K562 (cell line): ENCODE results near the gene GNAZ. TPM values are rescaled to one million over a fixed set of nuclear protein-coding genes. Genes with fewer than 3 reads are reported as not detected.

Experiments
- ATAC-seq: fragments of 200-7000 bp; cut with Tn5 transposase; 3 replicates; pipeline ENCODE4 v1.9.1; 2020; ENCODE audit warnings: moderate library complexity
- BruUV-seq: library from RNA; stranded (reverse); fragments of 400-500 nt; replicated peaks from 2 replicates; lab custom pipeline; 2021; lab: Mats Ljungman, UMichigan
- CTCF ChIA-PET: fragments of 300-600 bp; formaldehyde crosslinking; extraction: SDS; loops from one replicate; lab custom pipeline; 2021; ENCODE audit warnings: low intra/inter-chr PET ratio; lab: Yijun Ruan, JAX
- POLR2A ChIA-PET: fragments of 300-600, 350-650 bp; sonication (Branson Sonifier 250); formaldehyde crosslinking; extraction: SDS; loops from one replicate; lab custom pipeline; 2021; ENCODE audit warnings: antibody characterized with exemption, inconsistent platforms; lab: Yijun Ruan, JAX
- DNase-seq, 4 experiments: peaks; one replicate each; pipeline versions ENCODE4 v3.0.0 to v3.0.0-alpha.2; 2011 to 2018; ENCODE audit warnings: low spot score in 3 of 4, mixed read lengths in 3 of 4; ENCODE audit errors: extremely low read depth in 1 of 4
- FAIRE-seq: peaks from 2 replicates; lab custom pipeline; 2011; peaks lifted over from hg19 to GRCh38; lab: Jason Lieb, UNC
- H2AFZ ChIP-seq: 2 replicates; pipeline ENCODE4 v1.6.0; 2011; ENCODE audit warnings: low read depth, low read length, control low read depth, inconsistent platforms
- H3K27ac ChIP-seq: fragments of 200-600 bp; 3 replicates; pipeline ENCODE4 v1.8.0; 2011; ENCODE audit warnings: low read depth, mild to moderate bottlenecking, control low read depth, inconsistent platforms, low read length, moderate library complexity, mixed read lengths; ENCODE audit errors: extremely low read depth
- H3K27me3 ChIP-seq, 2 experiments: fragments of 300-600 bp in 1 of 2; 2 replicates in 1 of 2; 3 replicates in 1 of 2; pipeline versions ENCODE4 v1.6.0 to v1.8.0; 2011; ENCODE audit warnings: inconsistent platforms in 2 of 2, low read length in 2 of 2, mild to moderate bottlenecking in 1 of 2, mixed read lengths in 1 of 2, moderate library complexity in 1 of 2; ENCODE audit not compliant: control insufficient read depth in 2 of 2, insufficient read depth in 2 of 2
- H3K36me3 ChIP-seq: fragments of 300-600 bp; 3 replicates; pipeline ENCODE4 v1.8.0; 2011; ENCODE audit warnings: mild to moderate bottlenecking, low read length, inconsistent platforms; ENCODE audit not compliant: control insufficient read depth, insufficient read depth
- H3K4me1 ChIP-seq, 2 experiments: fragments of 200-600 bp in 1 of 2; replicated peaks in 1 of 2; 2 replicates in 1 of 2; 3 replicates in 1 of 2; pipeline versions ENCODE4 v1.5.1 to v1.8.0; 2011; ENCODE audit warnings: inconsistent platforms in 2 of 2, low read length in 2 of 2, mild to moderate bottlenecking in 1 of 2, mixed read lengths in 1 of 2, moderate library complexity in 1 of 2; ENCODE audit not compliant: control insufficient read depth in 2 of 2, insufficient read depth in 2 of 2
- H3K4me2 ChIP-seq: 2 replicates; pipeline ENCODE4 v1.6.1; 2011; ENCODE audit warnings: low read length, control low read depth, inconsistent platforms, mixed read lengths; ENCODE audit not compliant: insufficient read depth
- H3K4me3 ChIP-seq: fragments of 200-600 bp; sonication (generic), shearing (Covaris generic); 2 replicates; pipeline ENCODE4 v1.5.1; 2016; ENCODE audit warnings: control low read depth, inconsistent platforms
- H3K79me2 ChIP-seq: fragments of 200-600 bp; 3 replicates; pipeline ENCODE4 v1.8.0; 2011; ENCODE audit warnings: low read length, inconsistent platforms; ENCODE audit not compliant: control insufficient read depth, insufficient read depth
- H3K9ac ChIP-seq, 2 experiments: 2 replicates each; pipeline versions ENCODE4 v1.6.0 to v1.6.1; 2011; ENCODE audit warnings: low read depth in 2 of 2, low read length in 2 of 2, control low read depth in 1 of 2, inconsistent platforms in 1 of 2, mild to moderate bottlenecking in 1 of 2, mixed read lengths in 1 of 2; ENCODE audit not compliant: insufficient read depth in 1 of 2
- H3K9me1 ChIP-seq: one replicate; pipeline ENCODE4 v1.6.0; 2011; ENCODE audit warnings: inconsistent platforms, mild to moderate bottlenecking, low read length, moderate library complexity; ENCODE audit not compliant: control insufficient read depth, insufficient read depth
- H3K9me3 ChIP-seq: replicated peaks from 2 replicates; pipeline ENCODE4 v1.5.1; 2011; ENCODE audit warnings: low read depth, low read length, inconsistent platforms; ENCODE audit not compliant: control insufficient read depth, insufficient read depth
- H4K20me1 ChIP-seq: replicated peaks from 2 replicates; pipeline ENCODE4 v1.6.1; 2011; ENCODE audit warnings: low read length, inconsistent platforms, mixed read lengths; ENCODE audit not compliant: control insufficient read depth, insufficient read depth
- JUNB ChIP-seq: fragments of 450-650 bp; formaldehyde crosslinking; conservative IDR thresholded peaks from 2 replicates; pipeline ENCODE4 v1.4.0; 2020; ENCODE audit warnings: mild to moderate bottlenecking
- MAFK ChIP-seq: IDR thresholded peaks from 2 replicates; pipeline ENCODE4 v1.6.1; 2011; ENCODE audit warnings: low read length, improper control_type of control experiment
- MYNN ChIP-seq, 2 experiments: sonication (generic); formaldehyde crosslinking in 1 of 2; IDR thresholded peaks; 2 replicates each; pipeline versions ENCODE4 v1.5.0 to v1.6.1; 2016 to 2020; ENCODE audit warnings: antibody characterized with exemption in 1 of 2, missing genetic modification reagents in 1 of 2
- PATZ1 ChIP-seq: fragments of 250-450 bp; sonication (Bioruptor Pico); IDR thresholded peaks from 2 replicates; pipeline ENCODE4 v1.5.0; 2020; ENCODE audit warnings: mild to moderate bottlenecking, borderline replicate concordance
- SETDB1 ChIP-seq: IDR thresholded peaks from one replicate; pipeline ENCODE4 v1.6.1; 2012; ENCODE audit warnings: low read length, control low read depth, inconsistent platforms
- SMC3 ChIP-seq: conservative IDR thresholded peaks from 2 replicates; pipeline ENCODE4 v1.6.1; 2011; ENCODE audit warnings: low read depth, low read length, improper control_type of control experiment; ENCODE audit not compliant: insufficient read depth
- U2AF1 ChIP-seq: fragments of 200-400 bp; formaldehyde crosslinking; optimal IDR thresholded peaks from 2 replicates; pipeline ENCODE3; 2017; ENCODE audit warnings: mild to moderate bottlenecking, low read depth, low read length, moderate library complexity
- ZNF24 ChIP-seq: fragments of 450-650 bp; IDR thresholded peaks from 2 replicates; pipeline ENCODE4 v1.6.1; 2016
- WGBS: fragments of 100-300 bp; shearing (Covaris generic); methylation state at CpG from one replicate; pipeline ENCODE4 v1.1.6; 2016; ENCODE audit warnings: low coverage, mixed read lengths; ENCODE audit not compliant: insufficient coverage; ENCODE audit errors: missing lambda C conversion rate; 5-methylcytosine and 5-hydroxymethylcytosine counted together
- in situ Hi-C: fragments of 300-500 bp; cut with MboI; formaldehyde crosslinking; loops from 4 replicates; pipeline ENCODE4 v1.15.0; 2018; ENCODE audit warnings: inconsistent platforms, mixed read lengths
- intact Hi-C: fragments of 100-400 bp; cut with micrococcal nuclease; formaldehyde crosslinking; loops from 2 replicates; pipeline ENCODE4 v1.14.2; 2022
- polyA plus RNA-seq, 8 experiments: library from polyadenylated mRNA; depleted of rRNA in 4 of 8; stranded (reverse) in 5 of 8; unstranded in 3 of 8; fragments of >200 nt; fragmentation: Nextera tagmentation in 2 of 8; fragmentation: Illumina TruSeq in 1 of 8; extraction: Ambion mirVana in 2 of 8; extraction: Trizol in 1 of 8; gene quantifications; 2 replicates each; pipeline versions ENCODE4 v1.2.1 to v1.2.3, GENCODE V29; 2011 to 2014; ENCODE audit warnings: inconsistent platforms in 1 of 8, missing spikeins in 1 of 8
- total RNA-seq, 7 experiments: library from RNA; depleted of rRNA in 6 of 7; stranded (reverse); fragments of >200 nt in 6 of 7; fragmentation: Illumina TruSeq in 2 of 7; extraction: Trizol in 2 of 7; gene quantifications; 2 replicates each; pipeline versions ENCODE4 v1.2.1 to v1.2.3, GENCODE V29; 2011 to 2021; ENCODE audit warnings: low replicate concordance in 1 of 7
- TF ChIP-seq, protein P1 (sequence below), 2 experiments: fragments of 200-800 bp in 1 of 2; sonication (Bioruptor generic) in 1 of 2; sonication (generic) in 1 of 2; formaldehyde crosslinking in 1 of 2; IDR thresholded peaks in 1 of 2; conservative IDR thresholded peaks in 1 of 2; 2 replicates each; pipeline versions ENCODE4 v1.5.0 to v1.6.1; 2016 to 2020; ENCODE audit warnings: missing compliant biosample characterization in 1 of 2, missing genetic modification characterization in 1 of 2, missing genetic modification reagents in 1 of 2
- TF ChIP-seq, protein P2 (sequence below): sonication (generic); formaldehyde crosslinking; IDR thresholded peaks from 2 replicates; pipeline ENCODE4 v1.8.1; 2023; ENCODE audit warnings: mild to moderate bottlenecking, missing genetic modification reagents
- TF ChIP-seq, protein P3 (sequence below): sonication (generic); formaldehyde crosslinking; IDR thresholded peaks from 2 replicates; pipeline ENCODE4 v1.8.1; 2023; ENCODE audit warnings: mild to moderate bottlenecking, missing genetic modification reagents

The GNAZ gene
- total and polyA plus RNA-seq, 9 of the 15 experiments (the other 6 are each of a cell fraction or from before 2014, with no cell fraction given), result 0.04 to 0.22 (median 0.13) TPM; not detected in 3

DNA sequence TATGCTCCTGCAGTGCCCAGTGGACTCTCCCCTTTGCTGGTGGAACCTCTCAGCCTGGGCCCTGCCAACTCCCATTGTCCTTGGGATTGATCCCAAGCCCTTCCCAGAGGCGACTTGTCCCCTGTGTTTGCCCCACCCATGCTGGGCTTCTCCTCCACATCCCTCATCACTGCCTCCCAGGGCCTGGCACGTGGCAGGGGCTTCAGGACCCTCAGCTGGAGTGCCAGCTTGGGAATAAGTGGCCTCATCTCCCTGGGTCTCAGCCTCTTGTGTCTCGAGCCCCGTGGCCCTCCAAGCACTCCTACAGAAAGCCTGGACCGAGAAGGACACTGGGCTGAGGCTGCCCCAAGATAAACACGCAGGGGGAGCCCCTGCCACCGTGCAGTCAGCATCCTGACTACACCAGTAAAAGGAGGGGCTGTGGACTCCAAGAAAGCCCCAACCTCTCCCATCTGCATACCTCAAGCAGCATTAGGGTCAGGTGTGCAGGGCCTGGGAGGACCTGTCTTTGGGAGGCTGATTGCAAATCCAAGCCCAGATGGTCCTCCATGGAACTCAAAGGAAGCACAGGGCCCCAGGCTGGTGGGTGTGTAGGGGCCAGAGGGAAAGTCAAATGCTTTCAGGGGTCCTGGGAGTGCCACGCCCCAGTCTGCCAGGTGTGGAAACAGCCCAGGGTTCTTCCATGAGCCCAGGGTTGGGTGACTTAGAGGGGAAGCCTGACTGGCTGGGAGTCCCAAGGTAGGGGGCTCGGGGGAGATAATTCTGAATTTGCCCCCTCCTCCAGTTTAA is 9.5 kb upstream of the GNAZ start:
- no TSS peak for BruUV-seq
- CTCF ChIA-PET, result no interaction called here
- no peak for TF ChIP-seq ZNF24
- TF ChIP-seq, protein P1, sequence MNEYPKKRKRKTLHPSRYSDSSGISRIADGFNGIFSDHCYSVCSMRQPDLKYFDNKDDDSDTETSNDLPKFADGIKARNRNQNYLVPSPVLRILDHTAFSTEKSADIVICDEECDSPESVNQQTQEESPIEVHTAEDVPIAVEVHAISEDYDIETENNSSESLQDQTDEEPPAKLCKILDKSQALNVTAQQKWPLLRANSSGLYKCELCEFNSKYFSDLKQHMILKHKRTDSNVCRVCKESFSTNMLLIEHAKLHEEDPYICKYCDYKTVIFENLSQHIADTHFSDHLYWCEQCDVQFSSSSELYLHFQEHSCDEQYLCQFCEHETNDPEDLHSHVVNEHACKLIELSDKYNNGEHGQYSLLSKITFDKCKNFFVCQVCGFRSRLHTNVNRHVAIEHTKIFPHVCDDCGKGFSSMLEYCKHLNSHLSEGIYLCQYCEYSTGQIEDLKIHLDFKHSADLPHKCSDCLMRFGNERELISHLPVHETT (CRISPR knock-in tag; conservative IDR thresholded peaks at IDR 0.05 in 1 of 2, IDR thresholded peaks at IDR 0.05 in 1 of 2), result peak in 1 of 2 experiments; percentile 78; a peak in 1 of 4 replicates
- TF ChIP-seq, protein P2, sequence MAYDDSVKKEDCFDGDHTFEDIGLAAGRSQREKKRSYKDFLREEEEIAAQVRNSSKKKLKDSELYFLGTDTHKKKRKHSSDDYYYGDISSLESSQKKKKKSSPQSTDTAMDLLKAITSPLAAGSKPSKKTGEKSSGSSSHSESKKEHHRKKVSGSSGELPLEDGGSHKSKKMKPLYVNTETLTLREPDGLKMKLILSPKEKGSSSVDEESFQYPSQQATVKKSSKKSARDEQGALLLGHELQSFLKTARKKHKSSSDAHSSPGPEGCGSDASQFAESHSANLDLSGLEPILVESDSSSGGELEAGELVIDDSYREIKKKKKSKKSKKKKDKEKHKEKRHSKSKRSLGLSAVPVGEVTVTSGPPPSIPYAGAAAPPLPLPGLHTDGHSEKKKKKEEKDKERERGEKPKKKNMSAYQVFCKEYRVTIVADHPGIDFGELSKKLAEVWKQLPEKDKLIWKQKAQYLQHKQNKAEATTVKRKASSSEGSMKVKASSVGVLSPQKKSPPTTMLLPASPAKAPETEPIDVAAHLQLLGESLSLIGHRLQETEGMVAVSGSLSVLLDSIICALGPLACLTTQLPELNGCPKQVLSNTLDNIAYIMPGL (CRISPR knock-in tag), result no peak; the same call in 1 of the 2 replicates
- 0 out of 2 replicates have a peak, but pooled peaks have one; percentile 3 for TF ChIP-seq MAFK
- no peak for TF ChIP-seq U2AF1
- no peak for TF ChIP-seq PATZ1 (CRISPR knock-in tag)
- TF ChIP-seq MYNN (IDR thresholded peaks at IDR 0.05), result no peak
- 0 out of 2 replicates have a peak, but pooled peaks have one; percentile 30 for TF ChIP-seq MYNN (CRISPR knock-in tag; IDR thresholded peaks at IDR 0.05)
- TF ChIP-seq SMC3, result 0 out of 2 replicates have a peak, but pooled peaks have one; percentile 9
- TF ChIP-seq, protein P3, sequence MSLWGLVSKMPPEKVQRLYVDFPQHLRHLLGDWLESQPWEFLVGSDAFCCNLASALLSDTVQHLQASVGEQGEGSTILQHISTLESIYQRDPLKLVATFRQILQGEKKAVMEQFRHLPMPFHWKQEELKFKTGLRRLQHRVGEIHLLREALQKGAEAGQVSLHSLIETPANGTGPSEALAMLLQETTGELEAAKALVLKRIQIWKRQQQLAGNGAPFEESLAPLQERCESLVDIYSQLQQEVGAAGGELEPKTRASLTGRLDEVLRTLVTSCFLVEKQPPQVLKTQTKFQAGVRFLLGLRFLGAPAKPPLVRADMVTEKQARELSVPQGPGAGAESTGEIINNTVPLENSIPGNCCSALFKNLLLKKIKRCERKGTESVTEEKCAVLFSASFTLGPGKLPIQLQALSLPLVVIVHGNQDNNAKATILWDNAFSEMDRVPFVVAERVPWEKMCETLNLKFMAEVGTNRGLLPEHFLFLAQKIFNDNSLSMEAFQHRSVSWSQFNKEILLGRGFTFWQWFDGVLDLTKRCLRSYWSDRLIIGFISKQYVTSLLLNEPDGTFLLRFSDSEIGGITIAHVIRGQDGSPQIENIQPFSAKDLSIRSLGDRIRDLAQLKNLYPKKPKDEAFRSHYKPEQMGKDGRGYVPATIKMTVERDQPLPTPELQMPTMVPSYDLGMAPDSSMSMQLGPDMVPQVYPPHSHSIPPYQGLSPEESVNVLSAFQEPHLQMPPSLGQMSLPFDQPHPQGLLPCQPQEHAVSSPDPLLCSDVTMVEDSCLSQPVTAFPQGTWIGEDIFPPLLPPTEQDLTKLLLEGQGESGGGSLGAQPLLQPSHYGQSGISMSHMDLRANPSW (CRISPR knock-in tag), result peak; percentile 79; the same call in 1 of the 2 replicates
- TF ChIP-seq SETDB1, result no peak
- TF ChIP-seq JUNB (CRISPR knock-in tag), result no peak

More for the DNA sequence above, 9.5 kb upstream of the GNAZ start:
- Histone ChIP-seq H3K9ac (peak overlapping the region in 1 of 2 experiments; percentile 12; a peak in 1 of 4 replicates), H3K79me2 (no peaks in the 10 kb centered on the region), H3K27ac (no peak overlapping the region), H3K9me3 (no peaks in the 10 kb centered on the region), H3K4me2 (no peak overlapping the region), H4K20me1 (peaks cover 58% of the 10 kb centered on the region), H3K4me3 (no peak overlapping the region), H3K9me1 (no peaks in the 10 kb centered on the region), H2AFZ (no peak overlapping the region), H3K27me3 (peaks cover 28 to 79% of the 10 kb centered on the region in 2 experiments; a peak in 4 of 5 replicates), H3K4me1 (peaks cover 0 to 3% of the 10 kb centered on the region in 2 experiments; a peak in 1 of 5 replicates), H3K36me3 (no peaks in the 10 kb centered on the region)
- intact Hi-C loops, result no loop called here
- no peak for FAIRE-seq
- in situ Hi-C loops, result no loop called here
- POLR2A ChIA-PET, result interaction anchor here (1.4 to 9.0 kb wide), 4 partner anchors 11 to 23 kb away, joined by 3 to 100 read pairs (median 11); partner anchors contain the start of gene GNAZ
- peak in 1 of 4 experiments; percentile 46 for DNase-seq
- no peak for ATAC-seq
- WGBS, result 1% methylated on average over 9 of the region's 9 CpGs
